GM12875 (cell line): ENCODE data around the gene CES1.

Experiments
- H3K4me3 ChIP-seq: one replicate; pipeline ENCODE4 v1.5.1; 2011; ENCODE audit warnings: low read depth, low read length, control low read depth
- TF ChIP-seq, protein P1 (sequence below): IDR thresholded peaks from 2 replicates; pipeline ENCODE4 v1.5.1; 2011; ENCODE audit warnings: low read depth, mild to moderate bottlenecking, control low read depth, inconsistent platforms, low read length, moderate library complexity, borderline replicate concordance; ENCODE audit not compliant: insufficient read depth

Gene CES1

DNA sequence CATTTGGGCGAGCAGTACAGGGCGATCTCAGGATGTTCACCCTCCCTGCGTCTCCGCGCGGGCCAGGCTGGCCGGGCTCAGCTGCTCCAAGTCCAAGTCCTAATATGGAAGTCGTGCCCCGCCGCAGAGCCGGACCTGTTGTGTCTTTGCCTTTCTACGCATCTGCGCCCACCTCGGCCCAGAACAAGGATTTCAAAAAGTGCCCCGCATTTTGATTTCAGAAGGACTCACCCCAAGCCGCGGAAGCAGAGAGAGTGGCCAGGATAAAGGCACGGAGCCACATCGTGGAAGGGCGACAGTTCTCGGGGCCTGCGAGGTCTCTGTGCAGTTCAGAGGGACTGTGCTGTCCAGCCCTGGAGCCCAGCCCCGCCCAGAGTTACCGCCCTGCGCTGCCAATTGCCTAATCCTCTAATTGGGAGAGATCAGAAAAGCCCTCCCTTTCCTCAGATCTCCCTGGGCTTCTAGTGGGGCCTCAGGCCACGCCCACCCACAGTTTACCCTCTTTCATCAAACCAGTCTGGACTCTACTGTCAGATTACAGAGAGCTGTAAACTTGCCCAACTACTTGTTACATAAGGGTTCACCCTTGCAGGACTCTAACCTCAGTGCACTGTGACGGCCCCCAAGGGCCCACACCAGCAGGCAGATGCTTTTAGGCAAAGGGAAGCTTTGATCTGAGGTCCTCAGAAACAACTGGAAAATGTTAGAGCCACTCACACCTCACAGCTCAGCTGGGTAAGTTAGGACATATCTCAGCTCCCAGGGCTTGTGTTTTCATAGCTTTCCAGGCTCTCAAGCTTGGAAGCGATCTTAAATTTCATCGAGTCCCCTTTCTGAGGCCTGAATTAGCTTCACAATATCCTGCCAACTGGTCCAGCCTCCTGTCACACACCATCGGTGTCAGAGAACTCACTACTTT lies at the start of gene CES1:
TSS of gene CES1 (minus strand) at position 324 of the 919 bp plus-strand sequence. CDS start at position 283, 41 bp downstream.
- TF ChIP-seq, protein P1, sequence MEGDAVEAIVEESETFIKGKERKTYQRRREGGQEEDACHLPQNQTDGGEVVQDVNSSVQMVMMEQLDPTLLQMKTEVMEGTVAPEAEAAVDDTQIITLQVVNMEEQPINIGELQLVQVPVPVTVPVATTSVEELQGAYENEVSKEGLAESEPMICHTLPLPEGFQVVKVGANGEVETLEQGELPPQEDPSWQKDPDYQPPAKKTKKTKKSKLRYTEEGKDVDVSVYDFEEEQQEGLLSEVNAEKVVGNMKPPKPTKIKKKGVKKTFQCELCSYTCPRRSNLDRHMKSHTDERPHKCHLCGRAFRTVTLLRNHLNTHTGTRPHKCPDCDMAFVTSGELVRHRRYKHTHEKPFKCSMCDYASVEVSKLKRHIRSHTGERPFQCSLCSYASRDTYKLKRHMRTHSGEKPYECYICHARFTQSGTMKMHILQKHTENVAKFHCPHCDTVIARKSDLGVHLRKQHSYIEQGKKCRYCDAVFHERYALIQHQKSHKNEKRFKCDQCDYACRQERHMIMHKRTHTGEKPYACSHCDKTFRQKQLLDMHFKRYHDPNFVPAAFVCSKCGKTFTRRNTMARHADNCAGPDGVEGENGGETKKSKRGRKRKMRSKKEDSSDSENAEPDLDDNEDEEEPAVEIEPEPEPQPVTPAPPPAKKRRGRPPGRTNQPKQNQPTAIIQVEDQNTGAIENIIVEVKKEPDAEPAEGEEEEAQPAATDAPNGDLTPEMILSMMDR: no peak
- no peak within 1 kb of the TSS for H3K4me3 ChIP-seq

DNA sequence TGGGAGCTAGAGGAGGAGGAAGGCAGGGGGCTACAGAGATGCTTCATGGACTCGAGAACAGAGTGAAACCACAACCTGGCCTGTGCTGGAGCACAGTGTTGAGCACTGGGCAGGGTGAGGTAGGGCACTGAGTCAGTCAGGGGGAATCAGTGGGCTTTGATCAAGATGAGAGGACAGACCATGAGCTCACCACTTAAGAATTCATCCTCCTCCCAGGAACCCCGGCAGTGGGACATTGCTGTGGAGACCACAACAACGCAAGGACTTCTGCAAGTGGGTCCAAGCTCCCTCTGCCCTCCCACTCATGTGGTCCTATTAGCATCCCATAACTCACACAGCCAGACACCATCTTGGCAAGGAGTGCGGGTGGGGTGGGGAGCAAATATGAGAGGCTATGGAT lies 44.0 kb upstream of the CES1 start:
- H3K4me3 ChIP-seq: no peak overlapping the region
- TF ChIP-seq, protein P1: no peak

DNA sequence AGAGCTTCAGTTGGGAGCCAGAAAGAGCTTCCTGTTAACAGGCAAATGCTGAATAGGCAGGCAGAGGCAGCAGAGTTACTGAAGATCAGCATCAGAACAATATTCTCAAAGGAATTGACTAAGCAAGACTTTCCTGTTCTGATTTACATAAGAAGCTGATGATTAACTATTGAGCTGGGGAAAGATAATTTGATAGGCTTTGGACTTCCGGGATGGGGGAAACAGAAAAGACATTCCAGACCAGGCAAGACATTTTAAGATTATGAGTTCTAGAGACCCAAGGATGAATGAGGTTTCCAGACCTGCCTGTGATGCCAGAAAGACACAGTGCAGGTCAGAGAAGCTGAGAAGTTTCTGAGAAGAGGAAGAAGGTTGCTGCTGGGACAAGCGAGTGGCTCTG lies 42.4 kb upstream of the CES1 start, which contains the start of gene CES5A:
TSS of gene CES5A (minus strand) at position 101 of the 400 bp plus-strand sequence. CDS start 152 bp downstream, outside the sequence.
- TF ChIP-seq, protein P1: no peak
- no peak within 1 kb of the TSS for H3K4me3 ChIP-seq

DNA sequence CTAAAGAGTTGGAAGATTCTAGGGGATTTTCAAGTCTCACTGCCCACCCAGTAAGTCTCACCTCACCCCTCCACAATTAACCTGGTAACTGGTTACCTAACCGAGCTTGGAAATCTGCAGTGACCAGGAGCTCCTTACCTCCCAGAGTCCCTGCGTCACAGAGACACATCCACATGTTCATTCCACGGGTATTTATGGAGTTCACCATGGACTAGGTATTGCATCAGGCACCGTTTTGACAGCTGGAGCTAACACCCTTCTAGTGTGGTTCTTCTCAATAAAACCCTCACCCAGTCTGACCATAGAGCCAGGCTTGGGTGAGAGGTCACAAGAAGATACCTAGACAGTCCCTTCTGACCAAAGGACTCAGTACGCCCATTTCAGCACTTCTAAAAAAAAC lies 40.2 kb upstream of the CES1 start:
- H3K4me3 ChIP-seq: no peak overlapping the region
- TF ChIP-seq, protein P1: no peak

DNA sequence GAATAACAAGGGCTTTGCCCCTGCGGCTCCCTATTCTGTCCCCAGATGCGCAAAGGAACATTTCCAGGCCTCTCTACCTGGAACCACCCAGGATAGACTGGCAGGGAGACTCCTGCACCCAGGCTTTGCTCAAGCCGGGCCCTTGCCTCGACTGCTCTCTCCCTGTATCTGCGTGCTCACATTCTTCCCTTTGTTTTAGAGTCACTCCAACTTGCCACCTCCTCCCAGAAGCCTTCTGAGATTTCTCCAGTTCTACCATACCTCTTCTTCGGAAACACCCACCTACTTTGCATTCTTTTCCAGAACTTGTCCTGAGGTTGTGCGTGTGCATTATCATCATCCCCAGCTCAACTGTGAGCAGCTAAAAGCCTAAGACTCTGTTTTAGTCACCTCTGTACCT lies 39.2 kb upstream of the CES1 start:
- TF ChIP-seq, protein P1: no peak
- no peak overlapping the region for H3K4me3 ChIP-seq

DNA sequence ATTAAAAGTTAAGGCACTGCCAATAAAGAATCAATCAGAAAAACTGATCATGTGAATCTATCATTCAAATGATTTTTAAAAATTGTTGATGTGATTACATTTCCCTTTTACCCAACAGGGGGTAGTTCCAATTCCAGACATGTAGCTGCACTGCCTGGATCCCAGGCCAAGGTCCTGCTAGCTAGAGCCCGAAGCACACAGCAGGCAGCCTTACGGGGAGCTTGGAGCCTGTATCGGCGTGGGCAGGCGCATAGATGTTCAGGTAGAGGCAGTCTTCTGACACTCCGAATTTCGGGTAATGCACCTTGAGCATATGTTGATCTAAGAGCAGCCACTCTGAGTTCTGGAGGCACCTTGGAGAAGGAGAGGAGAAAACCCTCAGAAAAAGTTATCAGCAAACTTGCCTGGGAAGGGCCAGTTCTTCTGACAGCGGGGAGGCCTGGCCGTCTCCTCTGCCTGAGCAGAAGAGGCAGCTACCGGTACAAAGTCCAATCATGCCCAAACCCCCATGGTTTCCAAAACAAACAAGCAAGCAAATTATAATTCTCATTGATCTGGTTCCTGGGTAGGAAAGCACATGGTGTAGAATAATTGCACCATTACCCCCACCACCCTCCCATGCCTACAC lies 38.6 kb upstream of the CES1 start:
- no peak overlapping the region for H3K4me3 ChIP-seq
- TF ChIP-seq, protein P1: no peak
